Natural killer cell (primary cell): ENCODE data around the gene MRPL16. TPM values are rescaled to one million over a fixed set of nuclear protein-coding genes. Genes with fewer than 3 reads are reported as not detected.

Experiments used
- ATAC-seq, 3 donors: fragments of 150-1000 bp in 2 of 3; fragments of 200-7000 bp in 1 of 3; cut with Tn5 transposase; 1 replicate in 1 of 3; 2 replicates in 2 of 3; pipeline ENCODE4 v1.10.0; 2021; ENCODE audit warnings: mild to moderate bottlenecking in 2 of 3, moderate library complexity in 2 of 3
- DNase-seq, 2 donors: peaks; one replicate each; pipeline versions ENCODE4 v3.0.0 to v3.0.0-alpha.2; 2013 to 2021; ENCODE audit warnings: mixed read lengths in 1 of 2
- H3K27ac ChIP-seq: one replicate; pipeline ENCODE4 v1.5.1; 2013; ENCODE audit warnings: mild to moderate bottlenecking, low read length
- H3K27me3 ChIP-seq: one replicate; pipeline ENCODE4 v1.6.1; 2013; ENCODE audit warnings: low read length; ENCODE audit not compliant: control insufficient read depth, insufficient read depth
- H3K36me3 ChIP-seq: one replicate; pipeline ENCODE4 v1.6.1; 2013; ENCODE audit warnings: low read length; ENCODE audit not compliant: control insufficient read depth, insufficient read depth
- H3K4me1 ChIP-seq: one replicate; pipeline ENCODE4 v1.6.1; 2013; ENCODE audit warnings: low read length; ENCODE audit not compliant: control insufficient read depth, insufficient read depth
- H3K4me3 ChIP-seq: one replicate; pipeline ENCODE4 v1.5.1; 2013; ENCODE audit warnings: low read length
- H3K9me3 ChIP-seq: one replicate; pipeline ENCODE4 v1.6.1; 2013; ENCODE audit warnings: low read length; ENCODE audit not compliant: control insufficient read depth, insufficient read depth
- H3K27ac Mint-ChIP-seq, 2 donors: one replicate each; pipeline ENCODE4 v1.8.0; 2022; ENCODE audit warnings: mild to moderate bottlenecking in 2 of 2, mixed read lengths in 2 of 2, moderate library complexity in 1 of 2
- H3K27me3 Mint-ChIP-seq, 2 donors: one replicate each; pipeline ENCODE4 v1.8.0; 2022; ENCODE audit warnings: low read depth in 2 of 2, mixed read lengths in 2 of 2
- H3K36me3 Mint-ChIP-seq: one replicate; pipeline ENCODE4 v1.8.0; 2022; ENCODE audit warnings: mixed read lengths
- H3K4me1 Mint-ChIP-seq, 2 donors: one replicate each; pipeline ENCODE4 v1.8.0; 2022; ENCODE audit warnings: mixed read lengths in 2 of 2
- H3K4me3 Mint-ChIP-seq: one replicate; pipeline ENCODE4 v1.8.0; 2022; ENCODE audit warnings: mild to moderate bottlenecking, moderate library complexity, mixed read lengths
- H3K9me3 Mint-ChIP-seq, 2 donors: one replicate each; pipeline ENCODE4 v1.8.0; 2022; ENCODE audit warnings: mixed read lengths in 2 of 2
- WGBS: methylation state at CpG from one replicate; pipeline ENCODE4 v1.1.7; 2013; ENCODE audit warnings: missing lambda C conversion rate; ENCODE audit not compliant: insufficient coverage; 5-methylcytosine and 5-hydroxymethylcytosine counted together
- intact Hi-C: fragments of 100-400 bp; cut with micrococcal nuclease; formaldehyde crosslinking; loops from one replicate; pipeline ENCODE4 v1.14.2; 2022
- total RNA-seq, 4 donors: library from RNA; stranded (reverse); fragments of 120-200 nt in 1 of 4; gene quantifications; one replicate each; pipeline versions ENCODE4 v1.2.3 to v1.2.4, GENCODE V29; 2013 to 2022
- TF ChIP-seq, protein P1 (sequence below): fragments of 200-600 bp; IDR thresholded peaks from one replicate; pipeline ENCODE4 v1.8.0; 2022; ENCODE audit warnings: antibody characterized with exemption

The MRPL16 gene
- total RNA-seq, 3 donors from 2014 or later (not counting 1 experiment from before 2014, with no cell fraction given), result 34.9 to 38.0 (median 37.5) TPM

DNA sequence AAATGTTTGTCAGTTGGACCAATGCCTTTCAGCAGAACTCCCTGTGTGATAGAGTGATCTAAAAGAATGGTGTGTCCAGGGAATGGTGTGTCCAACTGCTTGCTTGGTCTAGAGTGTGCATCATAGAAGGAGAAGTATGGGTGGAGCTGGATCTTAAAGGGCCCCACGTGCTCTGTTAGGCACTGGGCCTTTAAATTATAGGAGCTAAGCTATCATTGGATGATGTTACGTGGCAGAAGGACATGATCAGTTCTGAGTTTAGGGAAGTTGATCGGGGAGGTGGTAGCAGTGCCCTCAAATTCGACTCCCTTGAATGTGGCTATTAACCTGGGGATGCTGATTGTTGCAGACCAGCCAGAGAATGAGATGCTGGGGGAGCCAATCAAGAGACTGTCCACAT, 39.0 kb downstream of the MRPL16 start:
- H3K9me3 Mint-ChIP-seq, result no peaks in the 10 kb centered on the region
- Histone ChIP-seq H3K27ac (peak overlapping the region; percentile 0), H3K4me3 (no peak overlapping the region), H3K36me3 (peaks cover 4% of the 10 kb centered on the region), H3K27me3 (no peaks in the 10 kb centered on the region), H3K4me1 (peaks cover 32% of the 10 kb centered on the region), H3K9me3 (no peaks in the 10 kb centered on the region)
- no peaks in the 10 kb centered on the region for H3K36me3 Mint-ChIP-seq
- no peak overlapping the region for H3K4me3 Mint-ChIP-seq
- peak overlapping the region in 1 of 2 donors; percentile 37 for H3K27ac Mint-ChIP-seq
- peaks cover 12 to 14% of the 10 kb centered on the region in 2 donors for H3K4me1 Mint-ChIP-seq
- intact Hi-C loops, result no loop called here
- TF ChIP-seq, protein P1, sequence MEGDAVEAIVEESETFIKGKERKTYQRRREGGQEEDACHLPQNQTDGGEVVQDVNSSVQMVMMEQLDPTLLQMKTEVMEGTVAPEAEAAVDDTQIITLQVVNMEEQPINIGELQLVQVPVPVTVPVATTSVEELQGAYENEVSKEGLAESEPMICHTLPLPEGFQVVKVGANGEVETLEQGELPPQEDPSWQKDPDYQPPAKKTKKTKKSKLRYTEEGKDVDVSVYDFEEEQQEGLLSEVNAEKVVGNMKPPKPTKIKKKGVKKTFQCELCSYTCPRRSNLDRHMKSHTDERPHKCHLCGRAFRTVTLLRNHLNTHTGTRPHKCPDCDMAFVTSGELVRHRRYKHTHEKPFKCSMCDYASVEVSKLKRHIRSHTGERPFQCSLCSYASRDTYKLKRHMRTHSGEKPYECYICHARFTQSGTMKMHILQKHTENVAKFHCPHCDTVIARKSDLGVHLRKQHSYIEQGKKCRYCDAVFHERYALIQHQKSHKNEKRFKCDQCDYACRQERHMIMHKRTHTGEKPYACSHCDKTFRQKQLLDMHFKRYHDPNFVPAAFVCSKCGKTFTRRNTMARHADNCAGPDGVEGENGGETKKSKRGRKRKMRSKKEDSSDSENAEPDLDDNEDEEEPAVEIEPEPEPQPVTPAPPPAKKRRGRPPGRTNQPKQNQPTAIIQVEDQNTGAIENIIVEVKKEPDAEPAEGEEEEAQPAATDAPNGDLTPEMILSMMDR, result no peak
- DNase-seq, result no peak
- H3K27me3 Mint-ChIP-seq, result no peaks in the 10 kb centered on the region
- no peak for ATAC-seq
- 75% methylated on average over 4 of the region's 4 CpGs for WGBS

DNA sequence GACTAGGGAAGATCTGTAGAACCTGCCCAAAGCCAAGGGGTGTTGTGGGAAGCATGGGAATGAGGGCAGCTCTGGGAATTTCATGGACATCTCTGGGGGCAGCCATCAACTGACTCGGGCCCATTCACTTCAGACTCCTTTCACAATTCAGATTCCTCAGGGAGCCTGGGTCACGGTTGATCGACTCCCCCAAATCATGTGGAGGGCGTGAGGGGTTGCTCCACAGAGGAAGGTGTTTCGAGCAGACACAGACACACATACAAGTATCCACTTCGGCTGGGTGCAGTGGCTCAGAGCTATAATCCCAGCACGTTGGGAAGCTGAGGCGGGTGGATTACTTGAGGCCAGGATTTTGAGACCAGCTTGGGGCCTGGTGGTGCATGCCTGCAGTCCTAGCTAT, 39.7 kb downstream of the MRPL16 start:
- H3K27me3 ChIP-seq, result no peaks in the 10 kb centered on the region
- Mint-ChIP-seq H3K36me3 (no peaks in the 10 kb centered on the region), H3K4me3 (no peak overlapping the region), H3K27me3 (no peaks in the 10 kb centered on the region), H3K4me1 (peaks cover 12 to 19% of the 10 kb centered on the region in 2 donors), H3K27ac (no peak overlapping the region), H3K9me3 (no peaks in the 10 kb centered on the region)
- no peak for DNase-seq
- 96% methylated on average over 8 of the region's 8 CpGs for WGBS
- H3K4me3 ChIP-seq, result no peak overlapping the region
- H3K27ac ChIP-seq, result no peak overlapping the region
- H3K9me3 ChIP-seq, result no peaks in the 10 kb centered on the region
- peaks cover 4% of the 10 kb centered on the region for H3K36me3 ChIP-seq
- no peak for ATAC-seq
- peaks cover 38% of the 10 kb centered on the region for H3K4me1 ChIP-seq
- intact Hi-C loops, result no loop called here
- TF ChIP-seq, protein P1, result no peak

DNA sequence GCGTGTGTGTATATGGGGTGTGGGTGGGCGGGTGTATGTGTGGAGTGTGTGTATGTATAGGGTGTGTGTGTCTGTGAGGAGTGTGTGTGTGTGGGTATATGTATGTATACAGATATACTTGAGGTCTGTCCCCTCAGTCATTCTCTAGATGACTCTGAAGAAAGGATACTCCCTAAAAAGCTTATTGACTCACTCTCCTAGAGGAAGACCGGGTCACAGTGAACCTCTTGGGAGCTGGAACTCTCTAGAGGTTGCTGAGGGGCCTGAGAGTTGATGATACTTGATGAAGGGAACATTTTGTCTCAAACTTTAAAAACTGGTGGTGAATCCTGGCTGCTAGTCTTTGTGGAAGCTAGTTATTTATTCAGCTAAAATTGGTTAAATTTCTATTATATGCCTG, 40.3 kb downstream of the MRPL16 start:
- DNase-seq, result no peak
- H3K4me1 Mint-ChIP-seq, result peaks cover 12 to 20% of the 10 kb centered on the region in 2 donors
- Histone ChIP-seq H3K27me3 (no peaks in the 10 kb centered on the region), H3K27ac (no peak overlapping the region), H3K4me1 (peaks cover 41% of the 10 kb centered on the region), H3K36me3 (peaks cover 2% of the 10 kb centered on the region), H3K4me3 (no peak overlapping the region), H3K9me3 (no peaks in the 10 kb centered on the region)
- TF ChIP-seq, protein P1, result no peak
- ATAC-seq, result no peak
- H3K9me3 Mint-ChIP-seq, result no peaks in the 10 kb centered on the region
- 92% methylated on average over 3 of the region's 3 CpGs for WGBS
- H3K27ac Mint-ChIP-seq, result no peak overlapping the region
- intact Hi-C loops, result no loop called here
- peaks cover 0 to under 1% of the 10 kb centered on the region in 2 donors for H3K27me3 Mint-ChIP-seq
- no peaks in the 10 kb centered on the region for H3K36me3 Mint-ChIP-seq
- no peak overlapping the region for H3K4me3 Mint-ChIP-seq

DNA sequence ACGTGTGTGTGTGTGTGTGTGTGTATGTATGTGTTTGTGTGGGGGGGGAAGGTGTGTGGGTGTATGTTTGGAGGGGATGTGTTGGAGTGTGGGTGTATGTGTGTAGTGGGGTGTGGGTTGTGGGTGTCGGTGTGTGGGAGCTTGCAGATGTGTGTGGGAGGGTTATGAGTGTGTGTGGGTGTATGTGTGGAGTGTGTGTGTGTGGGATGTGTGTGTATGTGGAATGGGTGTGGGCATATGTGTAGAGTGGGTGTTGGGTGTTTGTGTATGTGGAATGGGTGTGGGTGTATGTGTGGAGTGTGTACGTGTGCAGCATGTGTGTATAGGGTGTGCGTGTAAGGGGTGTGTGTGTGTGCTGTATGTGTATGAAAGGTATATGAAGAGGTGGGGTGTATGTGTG, 40.8 kb downstream of the MRPL16 start:
- intact Hi-C loops, result no loop called here
- Mint-ChIP-seq H3K27me3 (peaks cover 0 to 5% of the 10 kb centered on the region in 2 donors), H3K36me3 (no peaks in the 10 kb centered on the region), H3K27ac (no peak overlapping the region), H3K4me3 (no peak overlapping the region), H3K9me3 (no peaks in the 10 kb centered on the region), H3K4me1 (peaks cover 12 to 25% of the 10 kb centered on the region in 2 donors)
- peaks cover 41% of the 10 kb centered on the region for H3K4me1 ChIP-seq
- H3K4me3 ChIP-seq, result no peak overlapping the region
- TF ChIP-seq, protein P1, result no peak
- no peaks in the 10 kb centered on the region for H3K9me3 ChIP-seq
- WGBS, result 83% methylated on average over 4 of the region's 4 CpGs
- DNase-seq, result no peak
- no peaks in the 10 kb centered on the region for H3K27me3 ChIP-seq
- no peak for ATAC-seq
- H3K36me3 ChIP-seq, result peaks cover 2% of the 10 kb centered on the region
- H3K27ac ChIP-seq, result no peak overlapping the region
